Measurements from ENCODE around the gene CDK5RAP3. TPM values are rescaled to one million over a fixed set of nuclear protein-coding genes. Genes with fewer than 3 reads are reported as not detected.

Gene CDK5RAP3
- total RNA-seq, 1 experiment from 2014 or later: 149 TPM

GRCh38 chr17:47996201-47996600, 25.3 kb downstream of the CDK5RAP3 start:
- Histone ChIP-seq H3K79me2 (ENCODE audit: insufficient read depth, low read length) (no peaks in the 10 kb centered on the region), H2BK15ac (ENCODE audit: low read depth, low read length) (no peak overlapping the region; the same call in 1 of the 2 replicates), H3K9me3 (ENCODE audit: control insufficient read depth, low read depth, low read length) (no peaks in the 10 kb centered on the region), H3K18ac (ENCODE audit: insufficient read length, low read depth, low read length) (no peak overlapping the region), H2BK12ac (ENCODE audit: insufficient read length, low read depth, low read length) (no peak overlapping the region), H3K27me3 (ENCODE audit: insufficient read depth, low read length) (no peaks in the 10 kb centered on the region), H4K20me1 (ENCODE audit: control insufficient read depth, insufficient read depth, insufficient read length) (no peaks in the 10 kb centered on the region), H3K23me2 (ENCODE audit: insufficient read length, low read depth, low read length, poor library complexity, severe bottlenecking) (no peaks in the 10 kb centered on the region), H2BK5ac (ENCODE audit: insufficient read length, low read length) (no peak overlapping the region), H3T11ph (ENCODE audit: low read length) (no peak overlapping the region), H4K5ac (ENCODE audit: insufficient read length, low read depth, low read length) (no peak overlapping the region), H3K14ac (ENCODE audit: insufficient read depth, low read length) (peak overlapping the region; percentile 35; the same call in 1 of the 2 replicates), H3K9ac (ENCODE audit: extremely low read depth, insufficient read length, low read length) (no peak overlapping the region), H4K91ac (ENCODE audit: insufficient read length, low read depth, low read length) (no peak overlapping the region), H3K4me1 (ENCODE audit: insufficient read depth, low read length) (peaks cover 3% of the 10 kb centered on the region; the same call in 1 of the 2 replicates), H2AFZ (ENCODE audit: low read length) (no peak overlapping the region), H4K8ac (replicated peaks; ENCODE audit: insufficient read length, low read depth, low read length) (no peak overlapping the region), H2BK120ac (ENCODE audit: low read depth, low read length, poor library complexity, severe bottlenecking) (no peak overlapping the region), H2BK20ac (ENCODE audit: low read depth, low read length, poor library complexity, severe bottlenecking) (no peak overlapping the region), H2AK5ac (ENCODE audit: insufficient read length, low read length) (no peak overlapping the region), H3K79me1 (ENCODE audit: insufficient read depth, low read depth, low read length, poor library complexity, severe bottlenecking) (no peaks in the 10 kb centered on the region), H3K27ac (ENCODE audit: insufficient read length, low read depth, low read length) (no peak overlapping the region), H3K4me2 (ENCODE audit: insufficient read depth, insufficient read length, low read length) (no peak overlapping the region), H3K56ac (ENCODE audit: insufficient read length, low read depth, low read length) (no peak overlapping the region), H3K4ac (ENCODE audit: low read depth, low read length) (no peak overlapping the region), H3K23ac (ENCODE audit: insufficient read length, low read depth, low read length) (no peak overlapping the region)
- Mint-ChIP-seq H3K36me3 (ENCODE audit: insufficient read depth in 1 of 3, low read depth in 3 of 3) (no peaks in the 10 kb centered on the region), H3K9me3 (no peaks in the 10 kb centered on the region; a peak in 1 of 5 replicates), H3K27ac (peak overlapping the region in 2 of 3 experiments; percentile 12 to 60; a peak in 2 of 7 replicates), H3K4me1 (peaks cover 52 to 57% of the 10 kb centered on the region in 2 experiments), H3K27me3 (ENCODE audit: low read depth) (no peaks in the 10 kb centered on the region; the same call in 1 of the 2 replicates), H3K4me3 (no peak overlapping the region)
- DNase-seq: no peak
- TF ChIP-seq CTCF (conservative IDR thresholded peaks at IDR 0.05): no peak
- WGBS (ENCODE audit: extremely low coverage, insufficient read length, low lambda C conversion rate): no CpG with 5 or more reads among the region's 9 CpGs
